GM12801 (cell line): ENCODE results near the gene DCAF8.

Experiments used
- TF ChIP-seq, protein P1 (sequence below): IDR thresholded peaks from one replicate; pipeline ENCODE4 v1.5.1; 2011; ENCODE audit warnings: control low read depth; ENCODE audit not compliant: insufficient read length; ENCODE audit errors: extremely low read depth

DCAF8 gene

DNA sequence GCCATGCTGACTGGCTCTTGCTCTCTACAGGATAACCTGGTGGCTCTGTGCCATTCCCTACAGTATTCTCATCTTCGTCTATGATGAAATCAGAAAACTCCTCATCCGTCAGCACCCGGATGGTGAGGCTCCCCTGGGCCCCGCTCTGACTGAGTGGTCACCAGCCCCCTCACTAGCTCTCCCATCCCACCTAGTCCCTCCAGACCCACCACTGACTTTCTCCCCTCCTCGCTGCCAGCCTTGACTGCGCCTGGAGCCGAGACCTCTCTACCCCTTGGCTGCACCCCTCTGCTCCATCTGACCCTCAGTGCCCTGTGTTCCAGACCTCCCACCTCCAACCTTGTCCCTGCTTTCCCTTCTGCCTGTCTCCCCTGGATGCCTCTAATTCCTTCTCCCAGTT, 76.1 kb downstream of the DCAF8 start:
- TF ChIP-seq, protein P1, sequence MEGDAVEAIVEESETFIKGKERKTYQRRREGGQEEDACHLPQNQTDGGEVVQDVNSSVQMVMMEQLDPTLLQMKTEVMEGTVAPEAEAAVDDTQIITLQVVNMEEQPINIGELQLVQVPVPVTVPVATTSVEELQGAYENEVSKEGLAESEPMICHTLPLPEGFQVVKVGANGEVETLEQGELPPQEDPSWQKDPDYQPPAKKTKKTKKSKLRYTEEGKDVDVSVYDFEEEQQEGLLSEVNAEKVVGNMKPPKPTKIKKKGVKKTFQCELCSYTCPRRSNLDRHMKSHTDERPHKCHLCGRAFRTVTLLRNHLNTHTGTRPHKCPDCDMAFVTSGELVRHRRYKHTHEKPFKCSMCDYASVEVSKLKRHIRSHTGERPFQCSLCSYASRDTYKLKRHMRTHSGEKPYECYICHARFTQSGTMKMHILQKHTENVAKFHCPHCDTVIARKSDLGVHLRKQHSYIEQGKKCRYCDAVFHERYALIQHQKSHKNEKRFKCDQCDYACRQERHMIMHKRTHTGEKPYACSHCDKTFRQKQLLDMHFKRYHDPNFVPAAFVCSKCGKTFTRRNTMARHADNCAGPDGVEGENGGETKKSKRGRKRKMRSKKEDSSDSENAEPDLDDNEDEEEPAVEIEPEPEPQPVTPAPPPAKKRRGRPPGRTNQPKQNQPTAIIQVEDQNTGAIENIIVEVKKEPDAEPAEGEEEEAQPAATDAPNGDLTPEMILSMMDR, result no peak

DNA sequence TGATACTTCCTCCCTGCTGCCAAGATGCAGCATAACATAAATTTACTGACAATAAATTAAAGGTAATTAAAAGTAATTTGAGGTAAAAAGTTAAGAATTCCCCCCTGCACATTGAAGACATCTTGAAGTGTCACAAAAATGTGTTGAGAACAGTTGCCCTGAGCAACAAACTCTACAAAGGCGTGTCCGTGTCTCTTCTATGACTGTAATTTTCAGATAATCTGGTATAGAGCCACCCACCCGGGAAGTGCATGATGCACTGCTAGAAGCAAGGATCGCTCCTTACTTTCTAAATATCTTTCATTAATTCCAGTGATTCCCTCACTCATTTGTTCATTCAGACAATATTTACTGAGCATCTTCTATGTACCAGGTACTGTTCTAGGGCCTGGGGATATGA, 83.0 kb downstream of the DCAF8 start:
- TF ChIP-seq, protein P1, result no peak

DNA sequence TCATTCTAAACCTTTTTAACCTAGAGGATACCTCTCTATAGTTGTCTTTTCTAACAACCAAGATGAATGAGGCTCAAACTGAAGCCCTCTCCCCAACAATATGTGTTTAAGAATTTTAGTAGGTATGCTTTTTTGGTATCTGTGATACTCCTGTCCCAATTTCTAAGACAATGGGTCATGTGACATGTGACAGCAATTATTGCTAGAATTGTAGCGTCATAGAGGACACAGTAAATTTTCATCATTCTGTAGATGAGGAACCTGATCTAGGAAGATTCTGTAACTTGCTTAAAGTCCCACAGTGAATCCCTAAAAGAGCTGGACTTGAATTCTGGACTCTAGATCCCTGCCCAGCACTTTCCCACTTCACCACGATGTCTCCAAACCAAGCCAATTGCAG, 83.6 kb downstream of the DCAF8 start:
- TF ChIP-seq, protein P1, result no peak

DNA sequence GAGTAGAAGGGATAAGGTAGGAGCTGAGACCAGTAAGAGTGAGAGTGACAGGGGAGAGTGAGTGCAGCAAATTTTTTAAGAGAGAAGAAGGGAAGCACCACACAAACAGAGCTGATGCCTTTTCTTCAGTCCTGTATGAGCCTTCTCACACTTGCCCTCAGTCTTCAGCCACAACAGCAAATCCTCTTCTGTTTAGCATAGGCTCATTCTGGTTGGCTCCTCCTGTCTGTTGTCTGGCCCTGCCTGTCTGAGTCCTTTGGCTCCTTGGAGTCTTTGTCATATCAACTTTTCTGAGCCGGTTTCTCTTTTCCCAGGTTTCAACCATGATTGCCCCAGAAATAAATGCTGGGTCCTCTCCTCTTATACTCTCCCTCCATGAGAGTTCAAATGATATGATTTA, 84.7 kb downstream of the DCAF8 start:
- TF ChIP-seq, protein P1, result no peak

DNA sequence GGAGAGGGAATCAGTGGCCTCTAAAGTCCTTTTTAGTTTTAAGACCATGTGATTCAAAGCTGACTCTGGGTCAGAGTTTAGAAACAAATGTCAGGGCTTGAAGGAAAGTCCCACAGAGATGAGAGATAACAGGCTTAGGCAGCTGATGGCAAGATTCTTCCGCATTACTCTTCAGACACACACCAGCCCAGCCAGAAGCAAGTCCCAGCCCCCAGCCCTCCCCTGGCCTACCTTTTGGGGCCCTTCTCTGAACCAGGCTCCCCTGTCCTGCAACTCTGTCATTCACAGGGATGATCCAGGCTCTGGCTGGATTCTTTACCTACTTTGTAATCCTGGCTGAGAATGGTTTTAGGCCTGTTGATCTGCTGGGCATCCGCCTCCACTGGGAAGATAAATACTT, 85.1 kb downstream of the DCAF8 start:
- TF ChIP-seq, protein P1, result no peak

DNA sequence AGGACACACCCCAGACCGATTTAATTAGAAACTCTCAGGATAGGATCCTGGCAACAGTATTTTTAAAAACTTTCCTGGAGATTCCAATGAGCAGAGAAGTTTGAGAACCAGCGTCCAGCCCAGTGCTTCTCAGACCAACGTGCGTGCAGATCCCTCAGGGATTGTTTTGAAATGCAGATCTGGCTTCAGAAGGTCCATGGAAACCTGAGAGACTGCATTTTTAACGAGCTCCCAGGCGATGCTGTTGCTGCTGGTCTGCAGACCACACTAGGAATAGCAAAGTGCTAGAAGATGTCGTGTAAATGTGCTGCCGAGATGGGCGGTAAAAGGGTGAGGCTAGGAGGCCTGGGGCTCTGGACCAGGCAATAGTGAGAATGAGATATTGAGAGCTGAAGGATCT, 90.4 kb downstream of the DCAF8 start:
- TF ChIP-seq, protein P1, result no peak

DNA sequence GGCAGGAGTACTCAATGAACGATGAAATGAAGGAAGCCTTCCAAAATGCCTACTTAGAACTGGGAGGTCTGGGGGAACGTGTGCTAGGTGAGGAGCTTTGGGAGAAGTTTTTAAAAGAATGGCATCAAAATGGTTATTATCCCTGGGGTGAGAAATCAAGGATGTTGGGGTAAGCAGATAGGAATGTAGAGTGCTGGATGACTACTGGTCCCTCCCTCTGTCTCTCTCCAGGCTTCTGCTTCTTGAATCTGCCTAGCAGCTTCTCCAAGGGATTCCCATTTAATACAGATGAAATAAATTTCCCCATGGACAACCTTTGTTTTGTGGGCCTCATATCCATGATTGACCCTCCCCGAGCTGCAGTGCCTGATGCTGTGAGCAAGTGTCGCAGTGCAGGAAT, 91.0 kb downstream of the DCAF8 start:
- TF ChIP-seq, protein P1, result no peak
